A549 (cell line): ENCODE measurements around the gene NYAP2. TPM values are rescaled to one million over a fixed set of nuclear protein-coding genes. Genes with fewer than 3 reads are reported as not detected.

Source experiments
- ATAC-seq, 2 experiments: fragments of 200-7000 bp in 1 of 2; fragments of >200 bp in 1 of 2; cut with Nextera tagmentation in 1 of 2; cut with Tn5 transposase in 1 of 2; 3 replicates each; pipeline versions ENCODE4 v1.8.0 to v1.9.1; 2018 to 2020; ENCODE audit warnings: mild to moderate bottlenecking in 1 of 2, moderate library complexity in 1 of 2
- CTCF ChIA-PET: fragments of 300-600 bp; sonication (Branson Sonifier 250); formaldehyde crosslinking; extraction: SDS; loops from one replicate; lab custom pipeline; 2021; ENCODE audit warnings: antibody characterized with exemption, inconsistent platforms; lab: Yijun Ruan, JAX
- POLR2A ChIA-PET: fragments of 350-600 bp; formaldehyde crosslinking; extraction: SDS; loops from one replicate; lab custom pipeline; 2021; ENCODE audit warnings: antibody characterized with exemption, inconsistent platforms; lab: Yijun Ruan, JAX
- DNase-seq, 2 experiments: peaks; one replicate each; pipeline versions ENCODE4 v3.0.0 to v3.0.0-alpha.2; 2011 to 2016; ENCODE audit warnings: low read depth in 1 of 2, low spot score in 1 of 2
- FAIRE-seq: peaks from 2 replicates; lab custom pipeline; 2011; peaks lifted over from hg19 to GRCh38; lab: Jason Lieb, UNC
- H3K27ac ChIP-seq, 2 experiments: fragments of >200 bp; sonication (Bioruptor Twin); formaldehyde crosslinking; 3 replicates each; pipeline ENCODE4 v1.5.1; 2016 to 2017
- H3K4me1 ChIP-seq: fragments of >200 bp; sonication (Bioruptor Twin); formaldehyde crosslinking; 3 replicates; pipeline ENCODE4 v1.6.1; 2016
- H3K4me2 ChIP-seq: fragments of >200 bp; sonication (Bioruptor Twin); formaldehyde crosslinking; 3 replicates; pipeline ENCODE4 v1.6.1; 2016
- H3K4me3 ChIP-seq: fragments of >200 bp; sonication (Bioruptor Twin); formaldehyde crosslinking; 3 replicates; pipeline ENCODE4 v1.5.1; 2016
- H3K9me3 ChIP-seq: fragments of >200 bp; sonication (Bioruptor Twin); formaldehyde crosslinking; 3 replicates; pipeline ENCODE4 v1.6.1; 2016
- ATOH8 ChIP-seq: fragments of 250-450 bp; sonication (Bioruptor Pico); IDR thresholded peaks from 2 replicates; pipeline ENCODE4 v1.5.0; 2020; ENCODE audit warnings: low read depth, mild to moderate bottlenecking, moderate library complexity
- CHD2 ChIP-seq: fragments of 150-350 bp; IDR thresholded peaks from 2 replicates; pipeline ENCODE4 v1.6.1; 2014; ENCODE audit warnings: low read length; ENCODE audit not compliant: partially characterized antibody
- CTCF ChIP-seq: fragments of >200 bp; sonication (Bioruptor Twin); formaldehyde crosslinking; IDR thresholded peaks from 3 replicates; pipeline ENCODE4 v1.5.1; 2016
- E2F6 ChIP-seq: IDR thresholded peaks from 2 replicates; pipeline ENCODE4 v1.6.1; 2012; ENCODE audit warnings: low read depth, borderline replicate concordance
- EHMT2 ChIP-seq: fragments of 200-600 bp; sonication (generic); IDR thresholded peaks from 2 replicates; pipeline ENCODE4 v1.6.1; 2016; ENCODE audit warnings: antibody characterized with exemption, low read depth, mild to moderate bottlenecking, moderate library complexity
- ESRRA ChIP-seq: fragments of 150-350 bp; IDR thresholded peaks from 2 replicates; pipeline ENCODE4 v1.6.1; 2014; ENCODE audit warnings: mild to moderate bottlenecking, low read length, borderline replicate concordance
- FOSB ChIP-seq: fragments of 250-450 bp; sonication (Bioruptor Pico); IDR thresholded peaks from 2 replicates; pipeline ENCODE4 v1.5.0; 2020; ENCODE audit warnings: mild to moderate bottlenecking, moderate library complexity
- FOSL2 ChIP-seq, 2 experiments: fragments of 450-650 bp in 1 of 2; fragments of >200 bp in 1 of 2; sonication (Bioruptor Twin) in 1 of 2; formaldehyde crosslinking; IDR thresholded peaks; 2 replicates each; pipeline versions ENCODE4 v1.5.0 to v1.6.1; 2016 to 2020; ENCODE audit warnings: mild to moderate bottlenecking in 1 of 2, moderate library complexity in 1 of 2
- HEYL ChIP-seq: fragments of 250-450 bp; sonication (Bioruptor Pico); IDR thresholded peaks from 2 replicates; pipeline ENCODE4 v1.8.0; 2021; ENCODE audit warnings: mild to moderate bottlenecking, moderate library complexity
- HOXA7 ChIP-seq: fragments of 250-450 bp; sonication (Bioruptor Pico); IDR thresholded peaks from 2 replicates; pipeline ENCODE4 v1.5.0; 2020; ENCODE audit warnings: mild to moderate bottlenecking, moderate library complexity
- HOXB13 ChIP-seq: fragments of 250-450 bp; sonication (Bioruptor Pico); IDR thresholded peaks from 2 replicates; pipeline ENCODE4 v1.5.0; 2020; ENCODE audit warnings: low read depth, mild to moderate bottlenecking, moderate library complexity
- HOXB5 ChIP-seq: fragments of 250-450 bp; sonication (Bioruptor Pico); IDR thresholded peaks from 2 replicates; pipeline ENCODE4 v1.5.0; 2020; ENCODE audit warnings: mild to moderate bottlenecking, moderate library complexity
- MAZ ChIP-seq: fragments of 150-350 bp; IDR thresholded peaks from 2 replicates; pipeline ENCODE4 v1.6.1; 2014; ENCODE audit warnings: antibody characterized with exemption, low read depth, low read length, borderline replicate concordance
- MYC ChIP-seq: IDR thresholded peaks from 2 replicates; pipeline ENCODE4 v1.6.1; 2012; ENCODE audit warnings: mild to moderate bottlenecking, inconsistent platforms, low read length, improper control_type of control experiment, borderline replicate concordance
- NFE2L2 ChIP-seq: fragments of 150-350 bp; conservative IDR thresholded peaks from 2 replicates; pipeline ENCODE4 v1.6.1; 2014; ENCODE audit warnings: low read length
- NPAS2 ChIP-seq: fragments of 250-450 bp; sonication (Bioruptor Pico); IDR thresholded peaks from 2 replicates; pipeline ENCODE4 v1.8.0; 2022; ENCODE audit warnings: mild to moderate bottlenecking, moderate library complexity, borderline replicate concordance
- PBX3 ChIP-seq: IDR thresholded peaks from 2 replicates; pipeline ENCODE4 v1.6.1; 2012
- PHF8 ChIP-seq: fragments of 200-600 bp; sonication (generic); IDR thresholded peaks from 2 replicates; pipeline ENCODE4 v1.6.1; 2016; ENCODE audit warnings: low read depth, mild to moderate bottlenecking, antibody characterized with exemption, moderate library complexity, borderline replicate concordance
- RAD21 ChIP-seq, 2 experiments: fragments of >200 bp in 1 of 2; sonication (Bioruptor Twin) in 1 of 2; formaldehyde crosslinking in 1 of 2; IDR thresholded peaks in 1 of 2; conservative IDR thresholded peaks in 1 of 2; 2 replicates in 1 of 2; 3 replicates in 1 of 2; pipeline ENCODE4 v1.6.1; 2012 to 2018; ENCODE audit warnings: inconsistent platforms in 1 of 2
- RFX5 ChIP-seq: fragments of 450-650 bp; IDR thresholded peaks from 2 replicates; pipeline ENCODE4 v1.7.1; 2014; ENCODE audit warnings: antibody characterized with exemption, mild to moderate bottlenecking, moderate library complexity
- RNF2 ChIP-seq: fragments of 200-600 bp; sonication (generic); IDR thresholded peaks from 2 replicates; pipeline ENCODE4 v1.6.1; 2016; ENCODE audit warnings: low read depth, mild to moderate bottlenecking, antibody characterized with exemption, moderate library complexity, borderline replicate concordance
- ZC3H11A ChIP-seq: fragments of 450-650 bp; IDR thresholded peaks from 2 replicates; pipeline ENCODE4 v1.6.1; 2014; ENCODE audit warnings: antibody characterized with exemption, mild to moderate bottlenecking
- ZFP36 ChIP-seq: fragments of 450-650 bp; IDR thresholded peaks from 2 replicates; pipeline ENCODE4 v1.6.1; 2014; ENCODE audit warnings: borderline replicate concordance; ENCODE audit not compliant: partially characterized antibody
- WGBS: methylation state at CpG from one replicate; pipeline ENCODE4 v1.1.6; 2017; ENCODE audit errors: missing lambda C conversion rate; 5-methylcytosine and 5-hydroxymethylcytosine counted together
- polyA plus RNA-seq, 4 experiments: library from polyadenylated mRNA; depleted of rRNA in 3 of 4; stranded (reverse); fragments of >200 nt; fragmentation: RNase III in 1 of 4; extraction: RNeasy Plus Mini Kit Qiagen cat#74134 plus additional on column Dnase treatment in 1 of 4; gene quantifications; 2 replicates in 3 of 4; 3 replicates in 1 of 4; pipeline ENCODE4 v1.2.3, GENCODE V29; 2011 to 2017
- TF ChIP-seq, protein P1 (sequence below): fragments of 200-600 bp; sonication (generic); IDR thresholded peaks from 2 replicates; pipeline ENCODE4 v1.6.1; 2016; ENCODE audit warnings: antibody characterized with exemption, mild to moderate bottlenecking, moderate library complexity

NYAP2 gene
- polyA plus RNA-seq, 2 of the 4 experiments (the other 2 are of a cell fraction): 0.01 TPM; not detected in 1

DNA sequence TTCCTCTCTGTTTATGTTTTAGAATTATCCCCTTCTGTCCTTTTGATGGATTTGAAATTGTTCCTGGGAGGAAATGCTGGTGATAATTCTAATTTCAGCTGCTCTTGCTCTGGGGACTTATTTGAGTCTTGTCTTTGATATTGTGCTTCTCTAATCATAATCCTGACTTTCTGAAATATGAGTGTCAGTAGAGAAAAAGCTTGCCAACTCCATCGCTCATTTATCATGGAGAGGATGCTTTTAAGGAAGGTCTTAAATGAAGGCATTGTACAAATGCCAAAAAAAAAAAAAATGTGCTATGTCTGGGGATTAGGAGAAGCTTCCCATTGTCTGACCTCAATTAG is 159.5 kb downstream of the NYAP2 start:
- ChIA-PET CTCF (no interaction called here), POLR2A (no interaction called here)
- Histone ChIP-seq H3K4me1 (no peaks in the 10 kb centered on the region), H3K27ac (no peak overlapping the region), H3K4me3 (no peak overlapping the region), H3K9me3 (no peaks in the 10 kb centered on the region), H3K4me2 (no peak overlapping the region)
- TF ChIP-seq ESRRA: no peak
- no peak for TF ChIP-seq FOSB (CRISPR knock-in tag)
- FAIRE-seq (no peak), DNase-seq (no peak), ATAC-seq (no peak)
- 47% methylated on average over 1 of the region's 1 CpG for WGBS

DNA sequence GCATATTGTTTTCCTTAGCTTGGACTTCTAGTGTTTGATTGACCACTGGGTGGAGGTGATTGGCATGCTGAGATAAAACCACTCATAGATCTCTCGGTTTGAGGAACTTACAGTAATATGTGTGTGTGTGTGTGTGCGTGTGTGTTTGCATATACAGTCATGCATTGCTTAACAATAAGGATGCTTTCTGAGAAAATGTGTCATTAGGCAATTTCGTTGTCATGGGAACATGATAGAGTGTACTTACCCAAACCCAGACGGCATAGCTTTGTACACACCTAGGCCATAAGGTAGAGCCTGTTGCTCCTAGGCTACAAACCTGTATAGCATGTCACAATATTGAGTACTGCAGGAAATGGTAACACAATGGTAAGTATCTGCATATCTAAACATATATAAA is 167.3 kb downstream of the NYAP2 start:
- peak in 1 of 2 experiments; percentile 19 for DNase-seq
- POLR2A ChIA-PET: no interaction called here

DNA sequence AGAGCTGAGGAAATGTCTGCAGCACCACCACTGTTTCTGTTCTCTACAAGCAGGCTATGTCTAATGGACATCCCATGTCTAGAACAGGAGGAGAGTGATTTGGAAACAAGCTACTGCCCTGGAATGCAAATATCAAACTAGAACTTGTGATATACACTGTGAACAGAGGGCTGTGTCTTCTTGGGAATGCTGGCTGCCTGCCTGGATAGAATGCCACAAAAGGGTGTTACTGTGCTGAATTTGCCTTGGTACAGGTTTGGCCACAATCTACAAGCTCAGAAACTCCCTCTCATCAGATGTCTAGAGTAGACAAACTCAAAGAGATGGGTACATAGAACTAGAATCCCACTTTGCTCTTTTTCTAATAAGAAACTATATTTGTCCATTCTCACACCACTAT is 170.5 kb downstream of the NYAP2 start:
- H3K4me2 ChIP-seq: no peak overlapping the region
- ChIA-PET POLR2A (no interaction called here), CTCF (no interaction called here)
- H3K4me1 ChIP-seq: no peaks in the 10 kb centered on the region
- FAIRE-seq (no peak), DNase-seq (no peak), ATAC-seq (no peak)
- no peak overlapping the region for H3K4me3 ChIP-seq
- H3K27ac ChIP-seq: no peak overlapping the region
- peaks cover 6% of the 10 kb centered on the region; the same call in 1 of the 3 replicates for H3K9me3 ChIP-seq
- TF ChIP-seq ZFP36 (no peak), CHD2 (no peak), RAD21 (conservative IDR thresholded peaks at IDR 0.05 in 1 of 2, IDR thresholded peaks at IDR 0.05 in 1 of 2) (no peak), NFE2L2 (no peak), ZC3H11A (no peak), NPAS2 (CRISPR knock-in tag) (no peak), EHMT2 (no peak), HOXA7 (no peak)
- TF ChIP-seq, protein P1, sequence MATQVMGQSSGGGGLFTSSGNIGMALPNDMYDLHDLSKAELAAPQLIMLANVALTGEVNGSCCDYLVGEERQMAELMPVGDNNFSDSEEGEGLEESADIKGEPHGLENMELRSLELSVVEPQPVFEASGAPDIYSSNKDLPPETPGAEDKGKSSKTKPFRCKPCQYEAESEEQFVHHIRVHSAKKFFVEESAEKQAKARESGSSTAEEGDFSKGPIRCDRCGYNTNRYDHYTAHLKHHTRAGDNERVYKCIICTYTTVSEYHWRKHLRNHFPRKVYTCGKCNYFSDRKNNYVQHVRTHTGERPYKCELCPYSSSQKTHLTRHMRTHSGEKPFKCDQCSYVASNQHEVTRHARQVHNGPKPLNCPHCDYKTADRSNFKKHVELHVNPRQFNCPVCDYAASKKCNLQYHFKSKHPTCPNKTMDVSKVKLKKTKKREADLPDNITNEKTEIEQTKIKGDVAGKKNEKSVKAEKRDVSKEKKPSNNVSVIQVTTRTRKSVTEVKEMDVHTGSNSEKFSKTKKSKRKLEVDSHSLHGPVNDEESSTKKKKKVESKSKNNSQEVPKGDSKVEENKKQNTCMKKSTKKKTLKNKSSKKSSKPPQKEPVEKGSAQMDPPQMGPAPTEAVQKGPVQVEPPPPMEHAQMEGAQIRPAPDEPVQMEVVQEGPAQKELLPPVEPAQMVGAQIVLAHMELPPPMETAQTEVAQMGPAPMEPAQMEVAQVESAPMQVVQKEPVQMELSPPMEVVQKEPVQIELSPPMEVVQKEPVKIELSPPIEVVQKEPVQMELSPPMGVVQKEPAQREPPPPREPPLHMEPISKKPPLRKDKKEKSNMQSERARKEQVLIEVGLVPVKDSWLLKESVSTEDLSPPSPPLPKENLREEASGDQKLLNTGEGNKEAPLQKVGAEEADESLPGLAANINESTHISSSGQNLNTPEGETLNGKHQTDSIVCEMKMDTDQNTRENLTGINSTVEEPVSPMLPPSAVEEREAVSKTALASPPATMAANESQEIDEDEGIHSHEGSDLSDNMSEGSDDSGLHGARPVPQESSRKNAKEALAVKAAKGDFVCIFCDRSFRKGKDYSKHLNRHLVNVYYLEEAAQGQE: no peak

More for the DNA sequence above, 167.3 kb downstream of the NYAP2 start:
- WGBS: 12% methylated on average over 4 of the region's 4 CpGs
- Histone ChIP-seq H3K4me2 (no peak overlapping the region), H3K4me3 (no peak overlapping the region), H3K9me3 (peaks cover 5% of the 10 kb centered on the region; the same call in 1 of the 3 replicates), H3K4me1 (no peaks in the 10 kb centered on the region), H3K27ac (no peak overlapping the region)
- CTCF ChIA-PET: no interaction called here
- TF ChIP-seq HEYL: no peak
- TF ChIP-seq MAZ: no peak
- no peak for TF ChIP-seq RFX5
- TF ChIP-seq EHMT2: no peak
- no peak for TF ChIP-seq E2F6
- no peak for TF ChIP-seq NFE2L2
- TF ChIP-seq ATOH8: no peak
- no peak for TF ChIP-seq HOXB5 (CRISPR knock-in tag)
- no peak for TF ChIP-seq HOXB13 (CRISPR knock-in tag)
- no peak for TF ChIP-seq RNF2
- TF ChIP-seq CTCF: no peak
- TF ChIP-seq FOSL2 (IDR thresholded peaks at IDR 0.05): no peak
- TF ChIP-seq FOSL2 (CRISPR knock-in tag; IDR thresholded peaks at IDR 0.05): no peak
- no peak for TF ChIP-seq PBX3
- TF ChIP-seq PHF8: no peak
- TF ChIP-seq MYC: no peak
- TF ChIP-seq ESRRA: no peak
- no peak for TF ChIP-seq HOXA7
- FAIRE-seq (no peak), ATAC-seq (peak in 1 of 2 experiments; percentile 39; a peak in 1 of 6 replicates)
